RWPE2 (cell line): ENCODE results near the gene ZIC4.

ENCODE experiments used
- ATAC-seq: fragments of 200-7000 bp; cut with Tn5 transposase; 3 replicates; pipeline ENCODE4 v1.9.1; 2021; ENCODE audit warnings: low read depth
- DNase-seq: peaks from one replicate; pipeline ENCODE4 v3.0.0-alpha.2; 2020; ENCODE audit warnings: low spot score
- H3K27ac ChIP-seq: fragments of 450-650 bp; 2 replicates; pipeline ENCODE4 v1.5.1; 2017; ENCODE audit warnings: mild to moderate bottlenecking; ENCODE audit not compliant: poor library complexity, severe bottlenecking
- H3K27me3 ChIP-seq: fragments of 250-450 bp; sonication (Bioruptor Pico); 2 replicates; pipeline ENCODE4 v1.5.1; 2021; ENCODE audit warnings: mild to moderate bottlenecking, moderate library complexity; ENCODE audit not compliant: insufficient read depth, poor library complexity, severe bottlenecking
- H3K36me3 ChIP-seq: fragments of 250-450 bp; sonication (Bioruptor Pico); 2 replicates; pipeline ENCODE4 v1.5.1; 2020; ENCODE audit warnings: low read depth, mild to moderate bottlenecking, moderate library complexity
- H3K4me1 ChIP-seq: fragments of 250-450 bp; sonication (Bioruptor Pico); 2 replicates; pipeline ENCODE4 v1.5.1; 2021; ENCODE audit warnings: mild to moderate bottlenecking, moderate library complexity; ENCODE audit not compliant: insufficient read depth, poor library complexity, severe bottlenecking
- H3K4me3 ChIP-seq: fragments of 250-450 bp; sonication (Bioruptor Pico); 2 replicates; pipeline ENCODE4 v1.5.1; 2021; ENCODE audit warnings: mild to moderate bottlenecking, moderate library complexity; ENCODE audit not compliant: severe bottlenecking
- H3K9me3 ChIP-seq: fragments of 250-450 bp; sonication (Bioruptor Pico); 2 replicates; pipeline ENCODE4 v1.5.1; 2021; ENCODE audit warnings: mild to moderate bottlenecking, moderate library complexity; ENCODE audit not compliant: severe bottlenecking
- TF ChIP-seq, protein P1 (sequence below): fragments of 450-650 bp; IDR thresholded peaks from one replicate; pipeline ENCODE4 v1.5.1; 2017; ENCODE audit warnings: mild to moderate bottlenecking, moderate library complexity; ENCODE audit not compliant: poor library complexity, severe bottlenecking

The ZIC4 gene

DNA sequence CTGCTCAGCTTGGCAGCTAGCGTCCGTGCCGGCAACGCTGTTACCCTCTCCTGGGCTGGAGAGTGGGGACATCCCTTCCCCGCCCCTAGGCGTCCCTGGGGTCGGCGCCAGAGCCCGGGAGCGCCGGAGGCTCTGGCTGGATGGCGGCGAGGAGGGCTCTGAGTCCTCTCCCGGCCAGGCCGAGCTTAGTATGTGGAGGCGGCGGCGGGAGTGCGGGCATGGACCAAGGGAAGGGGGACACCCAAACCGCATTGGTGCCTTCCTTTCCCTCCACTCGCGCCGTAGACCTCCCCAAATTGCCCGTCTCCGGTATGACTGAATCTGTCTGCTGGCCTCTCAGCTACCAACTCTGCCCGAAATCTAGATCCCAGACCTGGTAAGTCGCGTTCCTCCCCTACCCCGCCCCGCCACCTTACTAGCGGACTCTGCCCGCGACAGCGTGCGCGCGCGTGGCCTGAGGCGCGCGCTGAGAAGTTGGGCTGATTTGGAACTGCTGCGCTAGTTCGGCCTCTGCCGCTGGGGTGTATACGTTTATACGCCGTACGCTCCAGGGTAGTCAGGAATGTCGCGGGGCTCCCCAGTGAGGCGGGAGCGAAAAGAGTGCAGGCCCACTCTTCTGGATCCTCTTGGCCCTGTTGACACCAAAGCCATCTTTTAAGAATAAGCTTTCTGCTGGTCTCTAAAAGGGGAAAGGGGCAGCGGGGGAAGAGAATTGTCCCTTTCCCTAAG is 15.0 kb upstream of the ZIC4 start:
- Histone ChIP-seq H3K27me3 (peaks cover 100% of the 10 kb centered on the region), H3K36me3 (no peaks in the 10 kb centered on the region), H3K27ac (no peak overlapping the region), H3K4me3 (no peak overlapping the region), H3K9me3 (no peaks in the 10 kb centered on the region), H3K4me1 (no peaks in the 10 kb centered on the region)
- ATAC-seq = no peak
- TF ChIP-seq, protein P1, sequence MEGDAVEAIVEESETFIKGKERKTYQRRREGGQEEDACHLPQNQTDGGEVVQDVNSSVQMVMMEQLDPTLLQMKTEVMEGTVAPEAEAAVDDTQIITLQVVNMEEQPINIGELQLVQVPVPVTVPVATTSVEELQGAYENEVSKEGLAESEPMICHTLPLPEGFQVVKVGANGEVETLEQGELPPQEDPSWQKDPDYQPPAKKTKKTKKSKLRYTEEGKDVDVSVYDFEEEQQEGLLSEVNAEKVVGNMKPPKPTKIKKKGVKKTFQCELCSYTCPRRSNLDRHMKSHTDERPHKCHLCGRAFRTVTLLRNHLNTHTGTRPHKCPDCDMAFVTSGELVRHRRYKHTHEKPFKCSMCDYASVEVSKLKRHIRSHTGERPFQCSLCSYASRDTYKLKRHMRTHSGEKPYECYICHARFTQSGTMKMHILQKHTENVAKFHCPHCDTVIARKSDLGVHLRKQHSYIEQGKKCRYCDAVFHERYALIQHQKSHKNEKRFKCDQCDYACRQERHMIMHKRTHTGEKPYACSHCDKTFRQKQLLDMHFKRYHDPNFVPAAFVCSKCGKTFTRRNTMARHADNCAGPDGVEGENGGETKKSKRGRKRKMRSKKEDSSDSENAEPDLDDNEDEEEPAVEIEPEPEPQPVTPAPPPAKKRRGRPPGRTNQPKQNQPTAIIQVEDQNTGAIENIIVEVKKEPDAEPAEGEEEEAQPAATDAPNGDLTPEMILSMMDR = no peak
- DNase-seq = no peak

DNA sequence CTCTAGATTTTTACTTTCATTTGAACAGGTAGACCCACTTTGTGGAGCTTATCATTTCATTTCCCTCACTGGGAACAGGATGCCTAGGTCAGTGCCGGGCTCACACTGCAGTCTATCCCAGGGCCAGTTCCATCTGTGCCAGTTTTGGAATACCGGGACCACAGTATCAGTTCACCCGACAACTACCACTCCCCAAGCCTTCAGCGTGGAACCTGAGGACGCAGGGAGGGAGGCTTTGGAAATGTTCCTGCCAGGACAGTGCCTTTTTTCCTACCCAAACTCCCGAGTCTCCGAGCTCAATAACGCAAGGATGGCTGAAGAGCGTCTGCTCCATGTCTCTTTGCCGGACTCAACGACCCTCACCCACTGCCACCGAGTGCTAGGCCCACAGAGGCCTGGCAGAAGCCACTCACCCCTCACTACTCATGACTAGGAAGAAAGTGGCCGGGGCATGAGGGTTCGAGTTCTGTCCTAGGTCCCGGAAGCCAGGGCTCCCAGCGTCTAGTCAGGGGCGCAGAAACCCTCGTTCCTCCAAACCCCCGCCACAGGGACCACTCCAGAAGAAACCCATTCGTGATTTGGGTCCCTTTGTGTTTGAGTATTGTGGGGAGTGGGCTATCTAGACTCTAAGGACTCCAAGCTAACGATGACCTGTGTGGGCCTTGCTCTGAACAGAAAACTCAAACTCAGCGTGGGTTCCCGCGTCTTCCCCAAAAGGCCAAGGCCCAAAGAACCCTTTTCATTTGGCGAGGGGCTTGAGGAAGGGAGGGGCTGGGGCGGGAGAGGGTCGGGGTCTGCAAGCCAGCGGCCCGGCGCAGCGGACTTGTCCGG is 14.2 kb upstream of the ZIC4 start:
- no peaks in the 10 kb centered on the region for H3K4me1 ChIP-seq
- DNase-seq = no peak
- H3K4me3 ChIP-seq = no peak overlapping the region
- ATAC-seq = no peak
- no peaks in the 10 kb centered on the region for H3K9me3 ChIP-seq
- H3K36me3 ChIP-seq = no peaks in the 10 kb centered on the region
- peaks cover 100% of the 10 kb centered on the region for H3K27me3 ChIP-seq
- H3K27ac ChIP-seq = no peak overlapping the region
- TF ChIP-seq, protein P1 = no peak

DNA sequence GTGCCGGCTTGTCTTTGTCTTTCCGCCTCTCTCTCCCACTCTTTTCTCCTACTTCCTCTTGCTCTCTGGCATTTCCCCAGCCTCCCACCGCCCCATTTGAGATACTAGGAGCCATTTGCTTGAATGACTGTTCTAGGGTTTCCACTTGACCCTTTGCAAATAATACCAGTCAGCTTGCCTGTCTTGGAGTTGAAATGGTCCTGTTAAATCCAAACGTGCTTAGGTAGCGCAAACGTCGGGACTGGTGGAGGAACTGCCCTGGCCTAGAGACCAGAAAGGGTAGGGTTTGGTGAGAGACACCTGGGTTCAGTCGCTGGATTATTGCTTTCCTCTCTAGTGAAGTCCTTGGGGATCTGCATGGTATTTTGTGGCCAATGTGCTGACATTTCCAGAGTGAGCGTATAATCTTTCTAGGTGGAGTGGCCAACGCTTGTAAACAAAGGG is 13.5 kb upstream of the ZIC4 start:
- no peak for ATAC-seq
- no peaks in the 10 kb centered on the region for H3K4me1 ChIP-seq
- H3K27me3 ChIP-seq = peaks cover 100% of the 10 kb centered on the region

DNA sequence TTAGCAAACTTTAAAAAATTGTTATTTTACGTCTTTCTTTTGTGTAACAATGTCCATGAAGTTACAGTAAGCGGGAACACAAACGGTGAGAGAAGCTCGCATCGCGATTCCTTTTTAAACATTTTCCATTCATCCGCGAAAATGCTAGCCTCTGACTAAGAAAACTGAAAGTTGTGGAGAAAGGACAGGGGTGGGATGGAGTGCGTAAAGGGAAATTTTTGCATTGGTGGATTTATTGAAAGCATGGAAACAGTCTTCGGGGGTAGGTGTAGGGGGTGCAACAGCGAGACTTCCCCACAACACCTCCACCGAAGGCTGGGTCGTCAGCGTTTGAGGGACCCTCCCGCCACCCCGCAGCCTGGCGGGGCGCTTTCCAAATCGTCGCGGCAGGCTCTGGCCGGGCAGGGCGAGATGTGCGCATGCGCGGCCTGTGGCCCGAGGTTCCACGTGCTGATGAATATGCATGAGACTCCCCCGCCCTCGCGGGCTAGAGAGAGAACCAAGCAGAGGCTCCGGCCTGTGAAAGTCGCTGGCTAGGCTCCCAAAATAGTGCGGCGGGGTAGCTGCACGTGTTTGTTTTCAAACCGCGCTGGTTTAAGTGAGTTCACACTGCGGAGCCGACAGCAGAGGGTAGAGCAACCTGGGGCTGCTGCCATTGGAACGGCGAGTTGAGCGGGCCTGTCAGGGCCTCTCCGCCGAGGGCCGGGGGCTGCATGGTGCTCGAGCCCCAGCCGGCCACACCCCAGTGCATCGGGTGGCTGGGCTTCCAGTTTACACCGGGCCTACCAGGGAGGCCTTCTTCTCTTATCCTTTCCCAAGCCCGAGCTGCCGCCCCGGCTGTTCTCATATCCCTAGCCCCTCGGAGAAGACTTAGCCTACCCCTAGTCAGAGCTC is 12.7 kb upstream of the ZIC4 start:
- ATAC-seq (no peak), DNase-seq (no peak)
- no peak overlapping the region for H3K27ac ChIP-seq
- no peaks in the 10 kb centered on the region for H3K36me3 ChIP-seq
- no peak overlapping the region for H3K4me3 ChIP-seq
- no peaks in the 10 kb centered on the region for H3K9me3 ChIP-seq
- TF ChIP-seq, protein P1 = no peak
- peaks cover 100% of the 10 kb centered on the region for H3K27me3 ChIP-seq
- no peaks in the 10 kb centered on the region for H3K4me1 ChIP-seq

More for the DNA sequence above, 13.5 kb upstream of the ZIC4 start:
- no peak for DNase-seq
- Histone ChIP-seq H3K9me3 (no peaks in the 10 kb centered on the region), H3K27ac (no peak overlapping the region), H3K36me3 (no peaks in the 10 kb centered on the region), H3K4me3 (no peak overlapping the region)
- TF ChIP-seq, protein P1 = no peak
